SW480 (cell line): ENCODE measurements around the gene MTMR8.

ENCODE experiments used
- DNase-seq: peaks from one replicate; pipeline ENCODE4 v3.0.0-alpha.2; 2016; ENCODE audit warnings: low spot score

Gene MTMR8

GRCh38 chrX:64306712-64307111 lies 88.5 kb downstream of the MTMR8 start:
- DNase-seq, result no peak

- DNase-seq, result no peak
Measured at GRCh38 chrX:64291123-64291522, 104.1 kb downstream of the MTMR8 start.

- DNase-seq, result no peak
Measured at GRCh38 chrX:64265265-64265664, 130.0 kb downstream of the MTMR8 start.

GRCh38 chrX:64230123-64230970 lies 164.9 kb downstream of the MTMR8 start, which contains the start of gene ASB12:
TSS of gene ASB12 (minus strand) at chrX:64230607. CDS start at chrX:64225650, 4,957 bp downstream.
- DNase-seq, result no peak

GRCh38 chrX:64229154-64229553 lies 166.1 kb downstream of the MTMR8 start:
- DNase-seq, result no peak
